Measurements from ENCODE around the gene RHBDD1.

GRCh38 chr2:226959418-226959817 lies 123.6 kb downstream of the RHBDD1 start:
- TF ChIP-seq JUND (IDR thresholded peaks at IDR 0.05) (no peak), REST (IDR thresholded peaks at IDR 0.05) (no peak), EGR1 (IDR thresholded peaks at IDR 0.05; ENCODE audit: low read depth in 2 of 2) (no peak), MAX (IDR thresholded peaks at IDR 0.05) (no peak), FOXA1 (IDR thresholded peaks at IDR 0.05) (no peak), ATF3 (IDR thresholded peaks at IDR 0.05) (no peak), YY1 (IDR thresholded peaks at IDR 0.05) (no peak), GABPA (IDR thresholded peaks at IDR 0.05 in 1 of 2, conservative IDR thresholded peaks at IDR 0.05 in 1 of 2) (no peak), SP1 (IDR thresholded peaks at IDR 0.05) (no peak), HNF4G (IDR thresholded peaks at IDR 0.05) (no peak), RXRA (IDR thresholded peaks at IDR 0.05) (no peak), TAF1 (conservative IDR thresholded peaks at IDR 0.05) (no peak)
- TF ChIP-seq, protein P1, sequence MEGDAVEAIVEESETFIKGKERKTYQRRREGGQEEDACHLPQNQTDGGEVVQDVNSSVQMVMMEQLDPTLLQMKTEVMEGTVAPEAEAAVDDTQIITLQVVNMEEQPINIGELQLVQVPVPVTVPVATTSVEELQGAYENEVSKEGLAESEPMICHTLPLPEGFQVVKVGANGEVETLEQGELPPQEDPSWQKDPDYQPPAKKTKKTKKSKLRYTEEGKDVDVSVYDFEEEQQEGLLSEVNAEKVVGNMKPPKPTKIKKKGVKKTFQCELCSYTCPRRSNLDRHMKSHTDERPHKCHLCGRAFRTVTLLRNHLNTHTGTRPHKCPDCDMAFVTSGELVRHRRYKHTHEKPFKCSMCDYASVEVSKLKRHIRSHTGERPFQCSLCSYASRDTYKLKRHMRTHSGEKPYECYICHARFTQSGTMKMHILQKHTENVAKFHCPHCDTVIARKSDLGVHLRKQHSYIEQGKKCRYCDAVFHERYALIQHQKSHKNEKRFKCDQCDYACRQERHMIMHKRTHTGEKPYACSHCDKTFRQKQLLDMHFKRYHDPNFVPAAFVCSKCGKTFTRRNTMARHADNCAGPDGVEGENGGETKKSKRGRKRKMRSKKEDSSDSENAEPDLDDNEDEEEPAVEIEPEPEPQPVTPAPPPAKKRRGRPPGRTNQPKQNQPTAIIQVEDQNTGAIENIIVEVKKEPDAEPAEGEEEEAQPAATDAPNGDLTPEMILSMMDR (IDR thresholded peaks at IDR 0.05; ENCODE audit: low read depth, low read length, missing input control), result no peak

Data from liver (tissue), 3 donors.